HUDEP-2 (cell line): Measurements from ENCODE around the gene PASK.
"Not testable (repeated sequence)": the region's sequence is repeated elsewhere in the genome, so short reads cannot be mapped to it uniquely, and the experiment has no call there.

Experiments used
- DNase-seq, 76 experiments: peaks; one replicate each; lab custom pipeline; 2025; ENCODE audit not compliant: unreplicated experiment in 76 of 76; lab: John Stamatoyannopoulos, UW

Gene PASK

DNA sequence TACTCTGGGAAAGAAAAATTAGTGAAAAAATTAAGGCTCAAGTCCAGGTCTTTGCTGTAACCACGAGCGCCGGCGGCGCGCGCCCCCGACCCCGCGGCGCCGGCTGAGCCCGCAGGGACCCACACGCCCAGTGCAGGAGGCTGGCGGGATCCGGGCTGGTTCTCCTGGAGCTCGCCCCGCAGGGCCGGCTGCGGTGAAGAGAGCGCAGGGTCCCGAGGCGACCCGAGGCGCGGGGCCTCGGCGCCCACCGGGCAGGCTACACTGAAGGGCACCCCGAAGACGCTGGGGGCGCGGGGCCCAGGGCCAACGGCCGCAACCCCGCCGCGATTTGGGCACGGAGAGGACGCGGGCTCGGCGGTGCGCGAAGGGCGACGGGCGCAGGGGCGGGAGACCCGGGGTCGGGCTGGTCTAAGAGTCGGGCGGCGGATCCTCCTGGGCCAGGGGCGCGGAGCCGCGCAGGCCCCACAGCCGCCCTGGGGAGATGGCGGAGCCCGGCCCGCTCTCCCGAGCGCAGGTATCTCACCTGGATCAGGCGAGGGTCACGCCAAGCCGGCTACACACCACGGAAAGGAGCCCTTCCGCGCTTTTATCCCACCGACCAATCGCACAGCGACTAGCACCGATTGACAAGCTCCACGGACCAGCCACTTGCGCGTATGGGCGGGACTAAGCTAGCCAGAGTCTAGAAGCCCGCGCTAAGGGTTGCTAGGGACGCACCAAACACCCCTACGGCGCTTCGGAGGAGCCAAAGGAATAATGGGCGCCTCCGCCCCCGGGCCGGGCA is at the start of gene PASK:
Gene PASK (minus strand): TSS at position 582 of the 784 bp plus-strand sequence. CDS start 6,440 bp downstream, outside the sequence.
- peak in 74 of 76 experiments; percentile 24 to 96 (median 89) for DNase-seq

DNA sequence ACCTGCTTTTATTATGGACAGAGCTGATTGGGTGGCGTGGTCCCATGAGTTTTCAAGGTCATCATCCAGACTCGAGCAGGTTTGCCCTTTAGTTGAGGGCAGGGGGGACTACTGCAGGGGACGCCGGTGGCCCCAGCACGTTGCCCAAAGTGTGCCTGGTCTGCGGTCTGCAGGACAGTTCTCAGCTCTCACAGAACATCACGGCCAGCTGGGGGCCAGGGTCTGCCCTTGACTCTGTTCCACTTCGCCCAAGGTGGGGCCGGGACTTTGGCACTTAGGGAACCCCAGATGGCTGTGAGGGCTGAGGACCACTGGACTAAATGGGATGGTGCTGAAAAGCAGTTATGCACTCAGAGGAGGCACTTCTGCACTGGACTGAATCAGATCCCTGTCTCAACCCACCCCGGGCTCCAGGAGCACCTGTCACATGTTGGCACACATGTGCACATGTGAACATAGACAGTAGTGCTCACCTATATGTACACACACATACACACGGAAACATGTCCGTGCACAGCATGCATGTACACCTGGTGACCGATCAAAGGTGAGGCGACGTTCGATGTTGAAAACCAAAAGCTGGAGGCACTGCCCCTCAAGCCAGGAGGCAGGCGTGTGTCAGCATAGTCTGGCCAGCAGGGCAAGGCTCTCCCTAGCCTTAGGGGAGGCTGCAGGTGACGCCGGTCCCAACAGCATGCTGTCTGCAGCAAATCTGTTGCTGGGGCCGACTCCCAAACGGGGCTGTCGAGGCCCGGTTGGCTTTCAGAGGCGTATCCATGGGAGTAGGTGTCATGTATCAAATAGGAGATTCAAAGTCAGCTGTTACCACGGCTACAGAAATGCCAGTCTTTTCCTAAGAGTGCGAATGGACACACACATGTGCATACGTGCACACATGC is 49.4 kb upstream of the PASK start:
- DNase-seq: no peak

DNA sequence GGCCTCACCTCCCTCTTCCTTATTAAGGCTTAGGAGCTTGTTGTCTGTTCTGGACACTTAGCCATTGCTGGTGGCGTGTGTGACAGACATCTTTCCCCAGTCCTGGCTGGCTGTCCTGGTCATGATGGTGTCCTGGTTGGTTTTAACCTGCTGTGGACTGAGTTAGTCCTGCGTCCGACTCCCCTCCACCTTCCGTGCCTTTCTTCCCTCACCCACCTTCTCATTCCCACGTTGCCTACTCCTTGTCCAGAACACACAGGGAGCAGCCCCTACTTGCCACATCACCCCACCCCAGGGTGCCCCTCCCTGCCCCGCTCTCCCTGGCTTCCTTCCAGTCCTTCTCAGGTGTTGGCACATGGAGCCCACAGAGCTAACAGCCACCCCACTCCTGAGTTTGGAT is 48.7 kb upstream of the PASK start:
- no peak for DNase-seq

GRCh38 chr2:241197246-241197645 is 48.0 kb upstream of the PASK start:
- DNase-seq: not testable (repeated sequence)

- DNase-seq: no peak
Measured at GRCh38 chr2:241195506-241196130, 46.3 kb upstream of the PASK start.

DNA sequence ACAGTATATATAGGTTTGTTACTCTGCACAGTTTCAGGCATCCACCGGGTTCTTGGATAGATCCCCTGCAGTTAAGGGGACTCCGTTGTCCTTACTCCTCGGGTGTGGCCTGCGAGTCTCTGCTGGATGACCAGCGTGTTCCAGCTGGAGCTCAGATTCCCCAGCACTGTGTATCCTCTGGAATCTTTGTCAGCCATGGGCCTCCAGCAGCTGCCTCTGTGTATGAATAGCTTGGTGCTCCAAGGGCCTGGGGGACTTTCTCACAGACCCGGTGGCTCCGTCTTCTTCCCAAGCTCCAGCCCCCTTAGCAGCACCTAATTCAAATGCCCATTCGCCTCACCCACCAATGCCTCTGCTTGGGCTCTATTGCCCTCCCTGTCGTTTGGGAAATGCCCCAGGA is 45.5 kb upstream of the PASK start:
- no peak for DNase-seq

GRCh38 chr2:241193271-241193670 is 44.0 kb upstream of the PASK start:
- peak in 29 of 76 experiments; percentile 4 to 48 (median 26) for DNase-seq

GRCh38 chr2:241191081-241191480 is 41.8 kb upstream of the PASK start:
- DNase-seq: peak in 14 of 76 experiments; percentile 5 to 44 (median 12)

- DNase-seq: peak in 11 of 76 experiments; percentile 4 to 22 (median 12)
Measured at GRCh38 chr2:241190291-241190981, 41.2 kb upstream of the PASK start.

- DNase-seq: no peak
Measured at GRCh38 chr2:241189856-241190201, 40.6 kb upstream of the PASK start.

- no peak for DNase-seq
Measured at GRCh38 chr2:241189093-241189855, 40.0 kb upstream of the PASK start.

GRCh38 chr2:241188361-241189092 is 39.3 kb upstream of the PASK start, which contains the start of gene ANO7:
ANO7 (plus strand) TSS chr2:241188677; CDS start chr2:241190064, 1,387 bp downstream.
- DNase-seq: no peak

GRCh38 chr2:241187918-241188234 is 38.6 kb upstream of the PASK start:
- DNase-seq: no peak

DNA sequence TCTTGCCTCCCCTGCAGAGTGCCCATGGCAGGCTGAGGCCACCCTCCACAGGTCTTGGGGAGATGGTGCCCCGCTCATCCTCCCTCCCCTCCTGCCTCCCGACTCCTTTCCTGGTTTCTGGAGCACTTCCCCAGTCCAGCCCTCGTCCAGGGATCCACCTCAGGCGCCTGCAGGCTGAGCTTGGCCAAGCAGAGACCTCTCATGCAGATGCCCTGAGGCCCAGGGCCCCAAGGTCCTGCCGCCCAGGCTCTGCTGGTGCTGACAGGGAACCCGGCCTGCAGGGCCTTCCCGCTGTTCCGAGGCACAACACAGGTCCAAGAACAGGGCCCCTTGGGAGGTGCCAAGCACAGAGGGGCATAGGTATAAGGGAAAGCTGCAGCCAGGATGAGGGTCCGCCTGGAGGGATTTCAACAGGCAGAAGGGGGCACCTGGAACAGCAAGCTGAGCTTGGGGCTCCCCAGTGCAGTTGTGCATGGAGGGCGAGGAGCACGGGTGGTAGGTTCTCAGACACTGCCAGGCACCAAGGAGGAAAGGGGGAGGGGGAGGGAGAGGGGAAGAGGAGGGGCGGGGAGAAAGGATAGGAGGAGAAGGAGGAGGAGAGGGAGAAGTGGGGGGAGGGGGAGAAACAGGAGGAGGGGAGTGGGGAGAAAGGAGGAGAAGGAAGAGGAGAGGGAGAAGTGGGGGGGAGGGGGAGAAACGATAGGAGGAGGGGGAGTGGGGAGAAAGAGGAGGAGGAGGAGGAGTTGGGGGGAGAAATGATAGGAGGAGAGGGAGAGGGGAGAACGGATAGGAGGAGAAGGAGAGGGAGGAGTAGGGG is 38.0 kb upstream of the PASK start:
- DNase-seq: no peak

DNA sequence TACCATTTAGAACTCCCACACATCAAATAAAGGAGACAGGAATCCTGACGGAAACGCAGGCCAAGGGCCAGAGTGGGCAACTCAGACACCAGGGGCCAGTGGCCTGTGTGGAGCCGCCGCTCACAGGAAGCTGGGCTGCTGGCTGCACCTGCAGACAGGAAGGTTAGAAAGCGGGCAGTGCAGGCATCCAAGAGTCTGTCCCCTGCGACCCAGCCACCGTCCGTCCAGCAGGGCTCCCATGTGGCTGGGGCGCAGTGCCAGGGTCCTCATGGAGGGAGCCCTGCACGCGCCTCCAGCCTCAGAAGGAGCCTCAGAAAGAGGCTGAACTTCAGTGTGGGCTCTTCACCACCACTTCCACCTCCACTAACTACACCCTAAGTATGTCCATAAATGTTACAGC is 36.7 kb upstream of the PASK start:
- no peak for DNase-seq

DNA sequence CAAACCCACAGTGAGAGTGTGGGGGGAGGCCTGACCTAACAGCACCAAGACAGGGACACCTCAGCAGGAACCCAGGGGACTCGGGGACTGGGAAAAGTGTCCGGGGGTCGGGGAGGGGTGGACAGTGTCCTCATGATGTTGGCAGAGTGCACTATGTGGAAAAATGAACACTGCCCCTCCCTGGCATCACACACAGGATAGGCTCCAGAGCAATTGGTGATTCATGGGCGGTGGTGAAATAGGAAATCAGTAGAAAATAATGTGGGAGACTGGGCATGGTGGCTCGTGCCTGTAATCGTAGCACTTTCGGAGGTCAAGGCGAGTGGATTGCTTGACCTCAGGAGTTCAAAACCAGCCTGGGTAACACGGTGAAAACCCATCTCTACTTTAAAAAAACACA is 35.6 kb upstream of the PASK start:
- DNase-seq: no peak

DNA sequence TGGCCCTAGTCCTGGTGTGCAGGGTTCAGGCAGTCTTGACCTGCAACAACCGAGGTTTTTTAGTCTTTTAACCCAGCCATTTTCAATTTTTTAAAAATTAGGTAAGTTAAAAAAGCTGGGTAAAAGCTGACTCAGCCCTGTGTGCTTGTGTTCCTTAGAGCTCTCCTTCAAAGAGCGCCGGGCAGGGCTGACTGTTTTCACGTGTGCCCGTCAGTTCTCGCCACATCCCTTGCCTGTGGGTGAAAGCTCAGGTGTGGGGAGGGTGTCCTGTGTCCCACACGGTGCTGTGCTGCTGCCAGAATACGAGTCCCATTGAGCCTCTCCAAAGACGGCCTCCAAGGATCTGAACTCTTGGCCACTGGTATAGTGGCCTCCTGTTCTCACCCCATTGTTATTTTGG is 33.9 kb upstream of the PASK start:
- DNase-seq: no peak

DNA sequence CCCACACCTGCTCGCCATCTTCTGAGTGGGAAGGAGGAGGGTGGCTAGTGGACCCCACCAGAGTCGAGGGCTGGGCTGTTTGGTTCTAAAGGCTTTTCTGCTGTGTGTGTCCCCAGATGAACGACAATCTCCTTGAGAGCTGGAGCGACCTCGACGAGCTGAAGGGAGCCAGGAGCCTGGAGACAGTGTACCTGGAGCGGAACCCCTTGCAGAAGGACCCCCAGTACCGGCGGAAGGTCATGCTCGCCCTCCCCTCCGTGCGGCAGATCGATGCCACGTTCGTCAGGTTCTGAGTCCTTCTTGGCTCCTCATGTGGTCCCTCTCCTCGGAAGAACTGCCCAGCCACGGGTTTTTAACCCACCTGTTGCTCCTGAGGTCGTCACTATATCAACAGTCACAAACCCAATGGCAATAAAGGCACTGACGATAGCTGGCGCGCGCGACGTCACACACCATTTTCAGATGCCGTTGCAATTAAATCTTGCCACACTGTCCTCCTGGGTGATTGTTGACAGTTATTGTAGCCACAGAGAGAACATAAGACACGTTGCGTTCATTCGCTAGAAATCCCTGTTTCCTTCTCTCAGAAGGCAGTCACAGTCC is 33.4 kb upstream of the PASK start:
- no peak for DNase-seq
